Kidney (tissue), 14 donors: Measurements from ENCODE around the gene PIAS4. TPM values are rescaled to one million over a fixed set of nuclear protein-coding genes. Genes with fewer than 3 reads are reported as not detected.

Experiments used
- DNase-seq, 5 donors: peaks; one replicate each; pipeline ENCODE4 v3.0.0-alpha.2; 2013 to 2020
- FAIRE-seq: peaks from 2 replicates; lab custom pipeline; 2012; peaks lifted over from hg19 to GRCh38; lab: Jason Lieb, UNC
- H3K27ac ChIP-seq, 2 donors: one replicate each; pipeline ENCODE4 v1.7.0; 2013; ENCODE audit warnings: low read depth in 2 of 2, low read length in 2 of 2, inconsistent platforms in 1 of 2
- H3K27me3 ChIP-seq: one replicate; pipeline ENCODE4 v1.7.1; 2013; ENCODE audit warnings: low read length, inconsistent platforms; ENCODE audit not compliant: control insufficient read depth, insufficient read depth
- H3K36me3 ChIP-seq, 3 donors: one replicate each; pipeline versions ENCODE4 v1.7.0 to v1.7.1; 2013; ENCODE audit warnings: low read length in 3 of 3, control low read depth in 1 of 3, inconsistent platforms in 1 of 3; ENCODE audit not compliant: insufficient read depth in 3 of 3, control insufficient read depth in 2 of 3
- H3K4me1 ChIP-seq, 3 donors: one replicate each; pipeline versions ENCODE4 v1.7.0 to v1.7.1; 2013; ENCODE audit warnings: low read length in 3 of 3, inconsistent platforms in 1 of 3, low read depth in 1 of 3; ENCODE audit not compliant: control insufficient read depth in 2 of 3, insufficient read depth in 2 of 3
- H3K4me3 ChIP-seq, 3 donors: one replicate each; pipeline versions ENCODE4 v1.7.0 to v1.8.1; 2013; ENCODE audit warnings: low read length in 3 of 3, control low read depth in 1 of 3, inconsistent platforms in 1 of 3
- H3K9ac ChIP-seq, 3 donors: one replicate each; pipeline versions ENCODE4 v1.7.0 to v1.7.1; 2013; ENCODE audit warnings: low read length in 3 of 3, control low read depth in 1 of 3, inconsistent platforms in 1 of 3
- H3K9me3 ChIP-seq, 3 donors: one replicate each; pipeline versions ENCODE4 v1.7.0 to v1.7.1; 2013; ENCODE audit warnings: low read length in 3 of 3, control low read depth in 1 of 3, inconsistent platforms in 1 of 3; ENCODE audit not compliant: control insufficient read depth in 2 of 3, insufficient read depth in 1 of 3
- CTCF ChIP-seq: IDR thresholded peaks from 3 replicates; pipeline ENCODE4 v1.5.1; 2012; ENCODE audit warnings: mild to moderate bottlenecking, moderate library complexity, borderline replicate concordance; ENCODE audit not compliant: insufficient read depth; ENCODE audit errors: extremely low read depth
- intact Hi-C: fragments of 100-400 bp; cut with DNase I; formaldehyde crosslinking; loops from one replicate; pipeline ENCODE4 v1.11.1; 2022
- polyA plus RNA-seq: library from polyadenylated mRNA; stranded (reverse); fragments of 350-450 nt; fragmentation: Illumina TruSeq; extraction: RNeasy Lipid Tissue Mini Kit (QIAGEN cat#74804); gene quantifications from one replicate; pipeline ENCODE4 v1.2.3, GENCODE V29; 2014; ENCODE audit warnings: low read depth, low replicate concordance; ENCODE audit not compliant: insufficient read depth
- total RNA-seq: library from RNA; stranded (reverse); fragmentation: NEBNext Ultra II Directional; extraction: Animal tissue kit (Norgen Biotek cat#: 25700); gene quantifications from one replicate; pipeline ENCODE4 v1.2.1, GENCODE V29; 2021
- donor health status: control.
- donor health status: control.
- donor health status: control.
- donor health status: control.
- donor health status: control.
- donor health status: DM: yes; HTN: yes; CAD: no.
- donor health status: Normal renal cell carcinoma (clear cell type).

PIAS4 gene
- total and polyA plus RNA-seq, 2 donors from 2014 or later = 9.8 to 25.0 TPM

- TF ChIP-seq CTCF = no peak
- Histone ChIP-seq H3K9ac (no peak overlapping the region), H3K4me1 (peaks cover 0 to 26% (median 16%) of the 10 kb centered on the region in 3 donors), H3K9me3 (no peaks in the 10 kb centered on the region), H3K27me3 (no peaks in the 10 kb centered on the region), H3K4me3 (no peak overlapping the region), H3K36me3 (peaks cover 0 to 4% (median 3%) of the 10 kb centered on the region in 3 donors), H3K27ac (no peak overlapping the region)
- intact Hi-C loops = no loop called here
- DNase-seq = peak in 1 of 5 donors; percentile 80
- FAIRE-seq = no peak
Measured at GRCh38 chr19:4019578-4019977, 12.0 kb downstream of the PIAS4 start.

- H3K4me1 ChIP-seq = peaks cover 0 to 5% (median 0%) of the 10 kb centered on the region in 3 donors
- no peaks in the 10 kb centered on the region for H3K27me3 ChIP-seq
- no peak overlapping the region for H3K4me3 ChIP-seq
- no peak overlapping the region for H3K27ac ChIP-seq
- intact Hi-C loops = no loop called here
- H3K36me3 ChIP-seq = peaks cover 0 to 3% (median 0%) of the 10 kb centered on the region in 3 donors
- H3K9ac ChIP-seq = no peak overlapping the region
- no peaks in the 10 kb centered on the region for H3K9me3 ChIP-seq
- FAIRE-seq (no peak), DNase-seq (peak in 1 of 5 donors; percentile 79)
- TF ChIP-seq CTCF = no peak
Measured at GRCh38 chr19:4023600-4024398, 16.3 kb downstream of the PIAS4 start.

- Histone ChIP-seq H3K27ac (no peak overlapping the region), H3K9me3 (no peaks in the 10 kb centered on the region), H3K4me3 (no peak overlapping the region), H3K4me1 (peaks cover 0 to 5% (median 0%) of the 10 kb centered on the region in 3 donors), H3K36me3 (peaks cover 0 to 3% (median 0%) of the 10 kb centered on the region in 3 donors), H3K27me3 (no peaks in the 10 kb centered on the region), H3K9ac (no peak overlapping the region)
- DNase-seq (peak in 1 of 5 donors; percentile 62), FAIRE-seq (no peak)
- intact Hi-C loops = no loop called here
- TF ChIP-seq CTCF = no peak
Measured at GRCh38 chr19:4025317-4025716, 17.8 kb downstream of the PIAS4 start.
